Measurements from ENCODE around the gene IFT81. TPM values are rescaled to one million over a fixed set of nuclear protein-coding genes. Genes with fewer than 3 reads are reported as not detected.
"Not testable (repeated sequence)": the region's sequence is repeated elsewhere in the genome, so short reads cannot be mapped to it uniquely, and the experiment has no call there.

The IFT81 gene
- total RNA-seq, 1 donor from 2014 or later, result 25.5 TPM

GRCh38 chr12:110227138-110227537 is 103.0 kb downstream of the IFT81 start:
- peaks cover 5% of the 10 kb centered on the region for H3K36me3 Mint-ChIP-seq
- DNase-seq (ENCODE audit: low spot score in 2 of 2, unreplicated experiment in 2 of 2), result no peak
- no peak for TF ChIP-seq CTCF (IDR thresholded peaks at IDR 0.05; ENCODE audit: unreplicated experiment)
- no peaks in the 10 kb centered on the region for H3K9me3 Mint-ChIP-seq
- H3K4me1 Mint-ChIP-seq, result peaks cover 16% of the 10 kb centered on the region
- no peak overlapping the region for H3K27ac Mint-ChIP-seq
- H3K27me3 Mint-ChIP-seq (ENCODE audit: low read depth), result peaks cover 6% of the 10 kb centered on the region
- H3K4me3 Mint-ChIP-seq, result no peak overlapping the region

GRCh38 chr12:110228348-110228747 is 104.2 kb downstream of the IFT81 start:
- H3K27ac Mint-ChIP-seq; H3K36me3 Mint-ChIP-seq; H3K27me3 Mint-ChIP-seq (ENCODE audit: low read depth); DNase-seq (ENCODE audit: low spot score in 2 of 2, unreplicated experiment in 2 of 2); H3K4me3 Mint-ChIP-seq; H3K9me3 Mint-ChIP-seq: not testable (repeated sequence)
- H3K4me1 Mint-ChIP-seq, result peaks cover 18% of the 10 kb centered on the region

GRCh38 chr12:110228756-110229155 is 104.6 kb downstream of the IFT81 start:
- TF ChIP-seq CTCF (IDR thresholded peaks at IDR 0.05; ENCODE audit: unreplicated experiment), result no peak
- no peak for DNase-seq (ENCODE audit: low spot score in 2 of 2, unreplicated experiment in 2 of 2)
- Mint-ChIP-seq H3K9me3 (no peaks in the 10 kb centered on the region), H3K36me3 (peaks cover 5% of the 10 kb centered on the region), H3K27me3 (ENCODE audit: low read depth) (peaks cover 6% of the 10 kb centered on the region), H3K27ac (no peak overlapping the region), H3K4me3 (no peak overlapping the region), H3K4me1 (peaks cover 21% of the 10 kb centered on the region)

- peaks cover 5% of the 10 kb centered on the region for H3K36me3 Mint-ChIP-seq
- no peaks in the 10 kb centered on the region for H3K9me3 Mint-ChIP-seq
- peaks cover 6% of the 10 kb centered on the region for H3K27me3 Mint-ChIP-seq (ENCODE audit: low read depth)
- no peak for TF ChIP-seq CTCF (IDR thresholded peaks at IDR 0.05; ENCODE audit: unreplicated experiment)
- H3K4me3 Mint-ChIP-seq, result no peak overlapping the region
- DNase-seq (ENCODE audit: low spot score in 2 of 2, unreplicated experiment in 2 of 2), result no peak
- no peak overlapping the region for H3K27ac Mint-ChIP-seq
- H3K4me1 Mint-ChIP-seq, result peaks cover 19% of the 10 kb centered on the region
These were observed 105.3 kb downstream of the IFT81 start for GRCh38 chr12:110229409-110229808.

- Mint-ChIP-seq H3K4me1 (peaks cover 20% of the 10 kb centered on the region), H3K4me3 (no peak overlapping the region)
These were observed 106.5 kb downstream of the IFT81 start for GRCh38 chr12:110230655-110231054.

More at GRCh38 chr12:110230655-110231054, 106.5 kb downstream of the IFT81 start:
- Mint-ChIP-seq H3K36me3 (peaks cover 5% of the 10 kb centered on the region), H3K27ac (no peak overlapping the region), H3K9me3 (no peaks in the 10 kb centered on the region), H3K27me3 (ENCODE audit: low read depth) (peaks cover 6% of the 10 kb centered on the region)
- no peak for DNase-seq (ENCODE audit: low spot score in 2 of 2, unreplicated experiment in 2 of 2)
- TF ChIP-seq CTCF (IDR thresholded peaks at IDR 0.05; ENCODE audit: unreplicated experiment), result no peak
